Body of pancreas (tissue), 4 donors: ENCODE measurements around the gene CYTH1. TPM values are rescaled to one million over a fixed set of nuclear protein-coding genes. Genes with fewer than 3 reads are reported as not detected.
A peak's percentile ranks its signal among the peaks of the same experiment; 100 is the strongest.

Experiments used
- ATAC-seq: fragments of 150-250 bp; one replicate; pipeline ENCODE4 v1.9.1; 2016
- DNase-seq, 4 donors: peaks; one replicate each; pipeline ENCODE4 v3.0.0-alpha.2; 2019
- H3K27ac ChIP-seq, 4 donors: fragments of 200-600 bp; sonication (generic); 1 replicate in 3 of 4; 2 replicates in 1 of 4; pipeline versions ENCODE4 v1.5.1 to v1.6.1; 2016 to 2019; ENCODE audit warnings: mild to moderate bottlenecking in 1 of 4, mixed read lengths in 1 of 4, moderate library complexity in 1 of 4
- H3K27me3 ChIP-seq, 2 donors: fragments of 200-600 bp; sonication (generic); one replicate each; pipeline ENCODE4 v1.6.0; 2016; ENCODE audit warnings: mild to moderate bottlenecking in 1 of 2
- H3K36me3 ChIP-seq, 2 donors: fragments of 200-600 bp; sonication (generic); replicated peaks in 1 of 2; 2 replicates each; pipeline ENCODE4 v1.5.1; 2016; ENCODE audit warnings: low read depth in 2 of 2; ENCODE audit not compliant: insufficient read depth in 1 of 2
- H3K4me1 ChIP-seq: fragments of 200-600 bp; sonication (generic); one replicate; pipeline ENCODE4 v1.6.0; 2016
- H3K4me3 ChIP-seq, 2 donors: fragments of 200-600 bp; sonication (generic); 1 replicate in 1 of 2; 2 replicates in 1 of 2; pipeline ENCODE4 v1.5.1; 2016 to 2019
- H3K9me3 ChIP-seq, 3 donors: fragments of 200-600 bp; sonication (generic); 1 replicate in 2 of 3; 2 replicates in 1 of 3; pipeline ENCODE4 v1.5.1; 2016
- POLR2A ChIP-seq, 3 donors: fragments of 450-650 bp; IDR thresholded peaks; one replicate each; pipeline ENCODE4 v1.6.1; 2016; ENCODE audit warnings: antibody characterized with exemption in 3 of 3, mild to moderate bottlenecking in 2 of 3
- WGBS, 2 donors: methylation state at CpG; one replicate each; pipeline ENCODE4 v1.1.5; 2017; 5-methylcytosine and 5-hydroxymethylcytosine counted together
- intact Hi-C: fragments of 100-400 bp; cut with DNase I; formaldehyde crosslinking; loops from one replicate; pipeline ENCODE4 v1.15.1; 2023
- total RNA-seq, 2 donors: library from RNA; depleted of rRNA; stranded (reverse); fragments of >200 nt; gene quantifications; one replicate each; pipeline ENCODE4 v1.1.0, GENCODE V29; 2016
- TF ChIP-seq, protein P1 (sequence below), 7 experiments: fragments of 450-650 bp in 4 of 7; fragments of 200-600 bp in 3 of 7; sonication (generic) in 3 of 7; IDR thresholded peaks; one replicate each; pipeline ENCODE4 v1.5.1; 2016 to 2019; ENCODE audit warnings: antibody characterized with exemption in 7 of 7

Gene CYTH1
- total RNA-seq, 2 donors from 2014 or later, result 32.2 to 60.6 TPM

DNA sequence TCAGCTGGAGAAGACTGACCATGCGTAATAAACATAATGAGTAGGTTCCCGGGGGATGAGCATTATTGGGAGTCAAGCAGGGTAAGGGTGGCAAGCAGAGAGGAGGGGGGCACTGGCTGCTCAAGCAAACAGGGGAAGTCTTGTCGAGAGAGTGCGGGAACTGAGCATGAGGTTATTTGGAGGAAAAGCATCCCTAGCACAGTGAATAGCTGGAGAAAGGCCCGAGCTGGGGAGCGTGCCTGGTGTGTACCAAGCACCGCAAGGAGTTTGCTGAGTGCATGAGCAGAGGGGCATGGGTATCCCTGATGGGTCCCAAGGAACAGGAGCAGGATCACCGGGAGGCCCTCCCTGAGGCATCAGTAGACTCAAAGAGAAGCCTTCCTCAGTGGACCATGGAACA lies 17.2 kb downstream of the CYTH1 start:
- Histone ChIP-seq H3K36me3 (no peaks in the 10 kb centered on the region), H3K4me3 (no peak overlapping the region), H3K27me3 (no peaks in the 10 kb centered on the region), H3K4me1 (peaks cover 21% of the 10 kb centered on the region), H3K27ac (no peak overlapping the region), H3K9me3 (no peaks in the 10 kb centered on the region)
- ATAC-seq (no peak), DNase-seq (no peak)
- intact Hi-C loops, result no loop called here
- 82 to 86% methylated on average over 8 of the region's 8 CpGs for WGBS, 2 donors
- no peak for TF ChIP-seq POLR2A (IDR thresholded peaks at IDR 0.05)

DNA sequence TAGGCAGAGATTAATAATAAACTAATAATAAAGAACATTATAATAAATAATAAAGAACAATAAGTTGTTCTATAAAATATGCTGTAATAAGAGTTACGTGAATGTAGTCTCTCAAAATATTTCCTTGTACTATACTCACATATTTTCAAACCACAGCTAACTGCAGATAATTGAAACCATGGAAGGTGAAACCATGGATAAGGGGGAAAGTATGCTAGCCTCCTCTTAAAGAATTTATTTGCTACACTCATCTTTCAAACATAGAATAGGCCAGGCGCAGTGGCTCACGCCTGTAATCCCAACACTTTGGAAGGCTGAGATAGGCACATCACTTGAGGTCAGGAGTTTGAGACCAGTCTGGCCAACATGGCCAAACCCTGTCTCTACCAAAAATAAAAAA lies 18.5 kb downstream of the CYTH1 start:
- H3K4me3 ChIP-seq, result no peak overlapping the region
- DNase-seq (no peak), ATAC-seq (no peak)
- H3K27ac ChIP-seq, result no peak overlapping the region
- H3K4me1 ChIP-seq, result peaks cover 34% of the 10 kb centered on the region
- no peak for TF ChIP-seq POLR2A (IDR thresholded peaks at IDR 0.05)
- TF ChIP-seq, protein P1, sequence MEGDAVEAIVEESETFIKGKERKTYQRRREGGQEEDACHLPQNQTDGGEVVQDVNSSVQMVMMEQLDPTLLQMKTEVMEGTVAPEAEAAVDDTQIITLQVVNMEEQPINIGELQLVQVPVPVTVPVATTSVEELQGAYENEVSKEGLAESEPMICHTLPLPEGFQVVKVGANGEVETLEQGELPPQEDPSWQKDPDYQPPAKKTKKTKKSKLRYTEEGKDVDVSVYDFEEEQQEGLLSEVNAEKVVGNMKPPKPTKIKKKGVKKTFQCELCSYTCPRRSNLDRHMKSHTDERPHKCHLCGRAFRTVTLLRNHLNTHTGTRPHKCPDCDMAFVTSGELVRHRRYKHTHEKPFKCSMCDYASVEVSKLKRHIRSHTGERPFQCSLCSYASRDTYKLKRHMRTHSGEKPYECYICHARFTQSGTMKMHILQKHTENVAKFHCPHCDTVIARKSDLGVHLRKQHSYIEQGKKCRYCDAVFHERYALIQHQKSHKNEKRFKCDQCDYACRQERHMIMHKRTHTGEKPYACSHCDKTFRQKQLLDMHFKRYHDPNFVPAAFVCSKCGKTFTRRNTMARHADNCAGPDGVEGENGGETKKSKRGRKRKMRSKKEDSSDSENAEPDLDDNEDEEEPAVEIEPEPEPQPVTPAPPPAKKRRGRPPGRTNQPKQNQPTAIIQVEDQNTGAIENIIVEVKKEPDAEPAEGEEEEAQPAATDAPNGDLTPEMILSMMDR (IDR thresholded peaks at IDR 0.05), result no peak
- H3K36me3 ChIP-seq, result no peaks in the 10 kb centered on the region
- no peaks in the 10 kb centered on the region for H3K9me3 ChIP-seq
- WGBS, 2 donors, result 89 to 95% methylated on average over 3 of the region's 3 CpGs
- intact Hi-C loops, result no loop called here
- no peaks in the 10 kb centered on the region for H3K27me3 ChIP-seq

DNA sequence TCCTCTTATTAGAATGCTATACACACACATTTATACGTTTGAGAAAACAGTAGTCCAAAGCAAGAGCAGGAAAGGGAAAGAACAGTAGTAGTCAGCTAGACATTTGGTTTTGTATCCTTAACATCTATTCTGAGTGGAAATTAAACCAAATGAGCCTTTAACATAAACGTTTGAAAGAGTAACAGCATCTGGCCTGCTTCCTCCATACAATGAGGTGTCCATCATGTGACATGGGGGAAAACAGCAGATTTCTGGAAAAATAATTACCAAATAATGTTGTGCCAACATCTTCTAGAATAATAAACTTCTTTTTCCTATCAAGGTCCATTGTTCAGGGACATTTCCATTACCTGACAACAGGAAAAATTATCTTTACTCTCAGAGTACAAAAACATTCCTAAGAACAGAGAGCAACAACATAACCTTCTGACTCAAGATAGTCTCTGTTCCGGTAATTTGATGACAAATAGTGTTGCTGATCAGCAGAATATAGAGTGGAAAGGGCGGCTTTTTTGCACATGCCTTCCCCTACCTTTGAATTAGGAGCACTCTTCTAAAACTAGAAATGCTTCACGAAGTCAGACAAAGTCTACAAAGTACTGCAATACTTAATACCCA lies 20.2 kb downstream of the CYTH1 start:
- DNase-seq (no peak), ATAC-seq (peak; percentile 34)
- intact Hi-C loops, result no loop called here
- WGBS, 2 donors, result 29 to 30% methylated on average over 5 of the region's 5 CpGs
- no peaks in the 10 kb centered on the region for H3K9me3 ChIP-seq
- no peak overlapping the region for H3K4me3 ChIP-seq
- TF ChIP-seq, protein P1 (IDR thresholded peaks at IDR 0.05), result no peak
- no peak for TF ChIP-seq POLR2A (IDR thresholded peaks at IDR 0.05)
- peaks cover 41% of the 10 kb centered on the region for H3K4me1 ChIP-seq
- peak overlapping the region; percentile 8 to 66 (median 44) for H3K27ac ChIP-seq
- H3K27me3 ChIP-seq, result no peaks in the 10 kb centered on the region
- no peaks in the 10 kb centered on the region for H3K36me3 ChIP-seq

DNA sequence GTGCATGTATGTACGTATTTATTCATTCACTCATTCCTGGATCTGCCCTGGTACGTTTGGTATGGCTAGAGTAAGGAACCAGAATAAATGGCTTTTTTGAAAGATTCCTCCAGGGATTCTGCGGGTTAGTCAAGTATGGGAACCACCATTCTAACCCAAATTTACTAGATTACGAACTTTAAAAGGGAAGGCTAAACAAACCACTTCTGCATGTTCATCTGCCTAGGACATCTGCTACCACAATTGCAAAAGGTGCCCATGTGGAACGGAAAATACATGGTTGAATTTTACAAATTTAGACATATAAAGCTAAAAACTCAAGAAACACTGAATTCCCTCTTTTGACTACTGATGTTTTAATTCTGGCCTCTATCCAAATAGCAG lies 22.1 kb downstream of the CYTH1 start:
- DNase-seq (no peak), ATAC-seq (no peak)
- H3K36me3 ChIP-seq, result no peaks in the 10 kb centered on the region
- no peak for TF ChIP-seq POLR2A (IDR thresholded peaks at IDR 0.05)
- TF ChIP-seq, protein P1 (IDR thresholded peaks at IDR 0.05), result no peak
- peak overlapping the region in 1 of 4 donors; percentile 56 for H3K27ac ChIP-seq
- WGBS, 2 donors, result 69 to 90% methylated on average over 5 of the region's 5 CpGs
- H3K27me3 ChIP-seq, result no peaks in the 10 kb centered on the region
- H3K4me1 ChIP-seq, result peaks cover 42% of the 10 kb centered on the region
- intact Hi-C loops, result no loop called here
- no peak overlapping the region for H3K4me3 ChIP-seq
- no peaks in the 10 kb centered on the region for H3K9me3 ChIP-seq

DNA sequence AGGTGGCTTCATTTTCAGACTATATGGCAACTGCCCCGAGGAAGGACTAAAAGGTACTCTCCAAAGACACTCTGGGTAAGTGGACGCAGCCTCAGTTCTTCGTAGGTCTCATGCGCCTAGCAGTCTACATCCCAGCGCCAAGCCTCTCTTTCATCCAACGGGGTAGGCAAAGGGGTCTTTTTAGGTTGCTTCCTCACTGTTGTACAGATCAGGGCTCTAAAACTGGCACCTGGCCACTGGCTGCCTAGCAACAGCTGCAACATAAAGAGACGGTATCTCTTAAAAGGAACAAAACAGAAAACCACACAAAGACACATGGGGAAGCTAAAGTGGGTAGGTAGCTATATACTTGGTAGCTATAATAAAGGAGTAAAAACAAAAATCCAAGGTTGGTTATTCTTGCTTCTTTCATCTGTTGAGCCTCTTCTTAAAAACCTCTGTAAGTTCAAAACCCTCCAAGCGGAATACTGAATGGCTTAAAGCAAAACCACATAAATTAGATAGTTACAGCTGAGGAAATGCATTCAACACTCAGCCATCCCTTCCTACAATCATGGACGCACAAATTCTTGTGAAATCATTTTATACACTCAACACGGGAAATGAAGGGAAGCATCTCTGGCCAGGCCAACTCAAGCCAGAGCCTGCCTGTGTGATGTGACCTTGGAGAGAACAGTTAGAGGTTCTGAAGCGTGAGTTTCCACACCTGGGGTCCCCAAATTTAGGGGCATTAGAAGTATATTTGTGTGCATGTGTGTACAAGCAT lies 22.7 kb downstream of the CYTH1 start:
- Histone ChIP-seq H3K27me3 (no peaks in the 10 kb centered on the region), H3K36me3 (no peaks in the 10 kb centered on the region), H3K4me3 (no peak overlapping the region), H3K27ac (peak overlapping the region in 2 of 4 donors; percentile 52 to 56), H3K9me3 (no peaks in the 10 kb centered on the region), H3K4me1 (peaks cover 42% of the 10 kb centered on the region)
- DNase-seq (peak; percentile 77 to 87 (median 83)), ATAC-seq (peak; percentile 88)
- TF ChIP-seq POLR2A (IDR thresholded peaks at IDR 0.05), result no peak
- TF ChIP-seq, protein P1 (IDR thresholded peaks at IDR 0.05), result no peak
- intact Hi-C loops, result no loop called here
- 56 to 66% methylated on average over 10 to 11 of the region's 11 CpGs for WGBS, 2 donors
